ENCODE data around the gene ANKS1A.

The ANKS1A gene

GRCh38 chr6:35067234-35067633 is 178.2 kb downstream of the ANKS1A start:
- no peak for DNase-seq (ENCODE audit: low read depth in 2 of 2)

GRCh38 chr6:35068206-35068605 is 179.2 kb downstream of the ANKS1A start:
- no peak for DNase-seq (ENCODE audit: low read depth in 2 of 2)

GRCh38 chr6:35068644-35069043 is 179.6 kb downstream of the ANKS1A start:
- no peak for DNase-seq (ENCODE audit: low read depth in 2 of 2)

- no peak for DNase-seq (ENCODE audit: low read depth in 2 of 2)
Observed at GRCh38 chr6:35069262-35069661, 180.2 kb downstream of the ANKS1A start.

- DNase-seq (ENCODE audit: low read depth in 2 of 2), result no peak
Observed at GRCh38 chr6:35070111-35070510, 181.1 kb downstream of the ANKS1A start.

- no peak for DNase-seq (ENCODE audit: low read depth in 2 of 2)
Observed at GRCh38 chr6:35071347-35071994, 182.4 kb downstream of the ANKS1A start.

GRCh38 chr6:35072051-35072697 is 183.1 kb downstream of the ANKS1A start:
- DNase-seq (ENCODE audit: low read depth in 2 of 2), result no peak

- no peak for DNase-seq (ENCODE audit: low read depth in 2 of 2)
Observed at GRCh38 chr6:35072698-35073055, 183.6 kb downstream of the ANKS1A start.

GRCh38 chr6:35073211-35073610 is 184.2 kb downstream of the ANKS1A start:
- DNase-seq (ENCODE audit: low read depth in 2 of 2), result no peak

GRCh38 chr6:35073766-35074471 is 184.9 kb downstream of the ANKS1A start:
- DNase-seq (ENCODE audit: low read depth in 2 of 2), result no peak

- DNase-seq (ENCODE audit: low read depth in 2 of 2), result no peak
Observed at GRCh38 chr6:35076997-35077712, 188.1 kb downstream of the ANKS1A start.

GRCh38 chr6:35077713-35078105 is 188.7 kb downstream of the ANKS1A start:
- DNase-seq (ENCODE audit: low read depth in 2 of 2), result no peak

GRCh38 chr6:35078226-35078850 is 189.3 kb downstream of the ANKS1A start:
- DNase-seq (ENCODE audit: low read depth in 2 of 2), result no peak

- DNase-seq (ENCODE audit: low read depth in 2 of 2), result no peak
Observed at GRCh38 chr6:35078896-35079295, 189.8 kb downstream of the ANKS1A start.

- no peak for DNase-seq (ENCODE audit: low read depth in 2 of 2)
Observed at GRCh38 chr6:35079311-35080000, 190.4 kb downstream of the ANKS1A start.

GRCh38 chr6:35080016-35080680 is 191.1 kb downstream of the ANKS1A start:
- DNase-seq (ENCODE audit: low read depth in 2 of 2), result no peak

- no peak for DNase-seq (ENCODE audit: low read depth in 2 of 2)
Observed at GRCh38 chr6:35080821-35081425, 191.9 kb downstream of the ANKS1A start.

- no peak for DNase-seq (ENCODE audit: low read depth in 2 of 2)
Observed at GRCh38 chr6:35081426-35081851, 192.4 kb downstream of the ANKS1A start.

GRCh38 chr6:35082046-35082732 is 193.1 kb downstream of the ANKS1A start:
- DNase-seq (ENCODE audit: low read depth in 2 of 2), result no peak
